Mesenteric fat pad (tissue), 1 donor: ENCODE measurements around the gene TRAF3IP3. TPM values are rescaled to one million over a fixed set of nuclear protein-coding genes. Genes with fewer than 3 reads are reported as not detected.

Experiments
- DNase-seq: peaks from one replicate; pipeline ENCODE4 v3.0.0-alpha.2; 2020; ENCODE audit warnings: low spot score
- total RNA-seq: library from RNA; stranded (reverse); fragmentation: NEBNext Ultra II Directional; extraction: Animal tissue kit (Norgen Biotek cat#: 25700); gene quantifications from one replicate; pipeline ENCODE4 v1.2.1, GENCODE V29; 2021
- donor health status: DM: yes; HTN: yes; CAD: no.

Gene TRAF3IP3
- total RNA-seq, 1 donor from 2014 or later, result 3.7 TPM

GRCh38 chr1:209737118-209737505 lies 18.7 kb upstream of the TRAF3IP3 start:
- DNase-seq, result no peak

DNA sequence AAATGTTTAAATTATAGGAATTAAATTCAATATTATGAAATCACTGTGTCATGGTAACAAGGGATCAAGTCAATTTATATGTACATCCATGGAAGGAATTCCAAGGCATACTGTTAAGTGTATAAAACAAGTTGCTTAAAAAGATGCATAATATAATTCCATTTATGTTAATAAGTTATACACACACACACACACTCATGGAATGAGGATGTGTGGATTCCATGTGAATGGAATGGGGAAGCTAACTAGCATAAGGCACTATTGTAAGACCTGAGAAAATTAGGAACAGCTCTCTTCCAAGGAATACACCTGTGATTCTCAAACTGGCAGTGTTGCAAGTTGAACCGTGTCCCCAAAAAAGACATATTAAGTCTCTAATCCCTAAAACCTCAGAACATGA lies 17.6 kb upstream of the TRAF3IP3 start:
- DNase-seq, result no peak

DNA sequence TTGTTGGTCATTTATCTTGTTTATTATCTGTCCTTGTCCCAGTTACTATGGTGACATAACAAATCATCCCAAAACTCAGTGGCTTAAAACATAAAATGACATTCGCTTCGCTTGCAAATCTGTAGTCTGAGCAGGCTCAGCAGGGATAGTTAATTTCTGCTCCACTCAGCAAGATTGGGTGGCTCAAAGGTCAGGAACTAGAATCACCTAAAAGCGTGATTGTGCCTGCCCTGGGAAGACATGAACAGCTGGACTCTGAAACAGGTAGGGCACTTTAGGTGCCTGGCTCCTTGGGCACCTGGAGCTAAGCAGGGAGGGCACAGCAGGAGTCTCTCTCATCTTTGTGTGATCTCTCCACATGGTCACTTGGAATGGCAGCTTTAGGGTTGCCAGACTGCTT lies 14.7 kb upstream of the TRAF3IP3 start:
- DNase-seq, result no peak

DNA sequence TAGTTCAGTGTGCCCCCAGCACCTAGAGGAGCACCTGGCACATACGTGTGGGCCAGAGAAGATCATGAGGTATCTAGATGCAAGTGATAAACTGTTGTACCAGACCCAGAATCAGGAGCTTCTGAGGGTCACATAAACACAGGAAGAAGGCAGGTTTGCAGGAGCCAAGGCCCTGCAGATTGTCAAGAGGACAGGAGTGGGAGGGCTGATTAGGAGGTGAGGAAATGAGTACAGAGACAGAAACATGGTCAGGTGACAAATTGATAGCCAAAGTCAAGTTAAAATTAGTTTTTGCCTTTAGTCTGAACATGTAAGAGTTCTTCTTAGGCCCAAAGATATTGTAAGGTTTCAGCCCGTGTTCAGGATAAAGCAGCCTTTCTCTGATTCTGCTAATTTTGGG lies 14.0 kb upstream of the TRAF3IP3 start:
- no peak for DNase-seq

DNA sequence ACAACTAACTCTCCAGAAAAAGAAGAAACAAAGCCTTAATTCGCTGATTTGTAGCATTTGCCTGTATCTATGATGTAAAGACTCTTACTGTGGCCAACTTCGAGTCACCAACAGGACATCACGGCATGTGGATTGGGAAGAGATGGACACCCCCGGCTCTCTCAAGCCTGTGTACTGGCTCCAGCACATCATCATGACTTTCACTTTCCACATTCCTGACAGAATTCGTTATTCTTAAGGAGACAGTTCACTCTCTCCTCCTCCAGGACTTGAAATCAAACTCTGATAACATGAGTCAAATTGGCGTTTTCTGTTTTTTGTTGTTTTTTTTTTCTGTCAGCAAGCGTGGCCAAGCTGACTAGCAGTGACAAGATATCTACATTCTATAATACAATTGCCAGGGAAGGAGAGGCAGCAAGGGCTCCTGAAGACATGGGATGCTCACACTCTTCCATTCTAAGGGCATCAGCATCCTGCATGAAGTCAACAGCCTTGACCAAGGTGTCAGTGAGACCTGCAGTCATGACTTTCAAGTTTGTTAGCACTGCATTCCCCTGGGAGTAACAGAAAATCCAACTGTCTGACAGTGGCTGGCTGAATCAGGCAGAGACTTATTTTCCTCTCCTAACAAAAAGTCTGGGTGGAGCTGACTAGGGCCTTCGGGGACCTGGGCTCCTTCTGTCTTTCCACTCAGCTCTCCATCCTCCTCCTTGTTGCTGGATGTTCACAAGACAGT lies 13.3 kb upstream of the TRAF3IP3 start:
- no peak for DNase-seq

- DNase-seq, result no peak
Measured at GRCh38 chr1:209743145-209743482, 12.7 kb upstream of the TRAF3IP3 start.

- DNase-seq, result no peak
Measured at GRCh38 chr1:209746451-209747165, 9.2 kb upstream of the TRAF3IP3 start.

DNA sequence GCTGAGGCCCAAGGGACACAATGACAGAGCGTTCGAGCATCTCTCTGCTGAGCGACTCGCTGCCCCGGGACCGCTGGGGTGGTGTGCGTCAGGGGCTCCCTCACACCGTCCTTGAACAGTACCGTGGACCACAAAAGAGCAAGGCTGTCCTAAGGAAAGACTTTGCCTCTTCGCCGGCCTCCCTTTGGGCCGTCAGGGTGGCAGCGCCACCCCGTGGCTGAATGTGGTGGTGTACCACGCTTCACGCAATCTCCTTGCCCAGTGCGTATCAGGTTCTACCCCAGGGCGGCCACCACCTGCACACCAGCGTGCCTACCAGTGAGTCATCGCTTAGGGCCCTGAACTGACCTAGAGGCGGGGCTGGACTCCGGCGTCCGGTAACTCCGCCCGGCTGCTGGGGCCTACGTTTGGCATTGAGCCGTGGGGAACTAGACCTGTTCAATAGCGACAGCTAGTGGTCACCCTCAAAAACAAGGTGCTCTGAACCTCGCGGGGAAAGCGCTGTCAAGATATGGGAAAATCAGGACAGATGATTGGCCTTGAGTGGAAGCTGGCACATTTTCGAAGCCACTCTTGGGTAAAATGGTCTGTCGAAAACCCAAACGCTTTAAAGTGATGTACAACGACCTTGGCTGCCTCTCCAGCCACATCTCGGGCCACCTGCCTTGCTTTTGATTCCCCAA lies 8.1 kb upstream of the TRAF3IP3 start:
- peak; percentile 96 for DNase-seq

DNA sequence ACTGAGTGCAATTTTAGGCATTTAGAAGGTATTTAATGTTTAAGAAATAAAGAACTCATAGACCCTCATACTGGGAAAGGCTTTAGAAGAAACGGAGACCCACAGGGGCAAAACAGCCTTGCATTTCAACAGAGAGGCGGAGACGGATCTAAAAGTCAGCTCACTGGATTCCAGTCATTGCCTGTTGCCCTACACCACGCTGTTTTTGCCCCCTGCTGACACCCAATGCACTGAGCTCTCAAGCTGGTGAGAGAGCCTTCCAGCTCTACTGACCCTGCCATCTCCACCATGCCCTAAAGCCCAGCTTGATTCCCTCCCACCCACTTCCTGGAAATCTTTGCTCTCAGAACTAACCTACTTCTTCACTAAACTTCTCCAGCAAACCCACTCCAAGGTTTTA lies 7.2 kb upstream of the TRAF3IP3 start:
- no peak for DNase-seq

GRCh38 chr1:209749205-209749604 lies 6.6 kb upstream of the TRAF3IP3 start:
- no peak for DNase-seq

- no peak for DNase-seq
Measured at GRCh38 chr1:209749670-209750323, 6.1 kb upstream of the TRAF3IP3 start.

- no peak for DNase-seq
Measured at GRCh38 chr1:209751627-209752231, 4.1 kb upstream of the TRAF3IP3 start.

GRCh38 chr1:209752890-209753289 lies 3.0 kb upstream of the TRAF3IP3 start:
- no peak for DNase-seq

DNA sequence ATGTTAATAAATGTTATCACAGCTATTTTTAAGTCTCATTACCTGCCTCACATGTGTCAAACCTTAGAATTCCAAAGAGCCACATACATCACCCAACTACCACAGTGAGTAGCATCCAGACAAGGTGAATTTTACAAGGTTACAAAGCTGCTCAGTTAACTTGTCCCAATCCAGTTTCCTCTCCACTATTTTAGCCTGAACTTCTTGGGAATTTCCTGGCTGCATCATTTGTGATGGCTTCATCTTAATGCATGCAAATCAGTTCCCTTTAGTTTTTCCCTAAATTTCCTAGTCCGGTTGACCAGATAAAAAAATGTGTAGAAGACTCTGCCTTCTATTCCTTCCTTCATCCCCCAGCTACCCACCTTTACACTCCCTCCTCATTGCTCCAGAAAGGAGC lies 597 bp upstream of the TRAF3IP3 start:
- no peak for DNase-seq

- no peak for DNase-seq
Measured at GRCh38 chr1:209756615-209757445, 977 bp downstream of the TRAF3IP3 start.

DNA sequence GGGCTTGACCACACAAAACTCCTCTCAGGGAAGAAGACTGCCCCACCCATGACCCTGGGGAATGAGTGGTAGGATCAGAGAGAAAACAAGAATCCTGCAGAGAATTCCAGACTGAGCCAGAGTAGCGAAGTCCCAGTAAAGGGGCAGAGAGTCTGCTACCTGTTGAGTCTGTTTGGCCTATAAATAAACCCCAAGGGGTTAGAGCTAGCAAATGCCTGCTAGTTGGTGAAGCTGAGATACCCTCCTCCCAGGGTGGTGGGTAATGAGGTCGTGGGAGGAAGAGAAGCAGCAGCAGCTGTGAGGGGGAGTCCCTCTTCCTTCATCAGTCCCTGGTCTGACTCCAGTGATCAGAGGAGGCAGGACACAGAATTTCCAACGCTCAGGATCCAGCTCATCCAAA lies 2.5 kb downstream of the TRAF3IP3 start:
- DNase-seq, result no peak

- DNase-seq, result no peak
Measured at GRCh38 chr1:209759829-209760359, 4.0 kb downstream of the TRAF3IP3 start.

DNA sequence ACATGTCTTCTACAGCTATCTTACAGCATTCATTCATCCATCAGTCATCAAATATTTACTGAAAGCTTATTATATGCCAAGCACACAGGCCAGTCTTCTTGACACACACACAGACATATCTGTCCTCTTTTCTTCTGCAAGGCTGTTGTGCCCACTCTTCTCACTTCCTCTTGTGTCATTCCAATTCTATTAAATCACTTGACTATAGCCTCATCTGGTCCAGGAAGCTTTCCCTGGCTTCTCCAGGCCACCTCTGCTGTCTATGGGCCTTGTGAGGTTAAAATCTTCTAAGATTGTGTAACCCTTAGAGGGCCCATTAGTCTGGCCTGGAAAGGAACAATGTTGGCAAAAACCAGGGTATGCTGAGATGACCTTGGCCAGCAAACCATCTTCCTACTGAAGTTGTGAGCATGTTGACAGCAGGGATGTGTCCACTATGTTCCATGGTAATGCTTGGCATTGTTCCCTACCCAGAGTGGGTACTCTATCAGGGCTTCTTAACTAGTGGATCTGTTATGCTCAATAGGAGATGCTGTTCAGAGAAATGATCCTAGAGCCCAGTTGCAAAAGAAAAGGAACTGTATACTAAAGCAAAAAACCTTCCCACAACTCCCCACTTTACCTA lies 5.3 kb downstream of the TRAF3IP3 start:
- DNase-seq, result no peak

DNA sequence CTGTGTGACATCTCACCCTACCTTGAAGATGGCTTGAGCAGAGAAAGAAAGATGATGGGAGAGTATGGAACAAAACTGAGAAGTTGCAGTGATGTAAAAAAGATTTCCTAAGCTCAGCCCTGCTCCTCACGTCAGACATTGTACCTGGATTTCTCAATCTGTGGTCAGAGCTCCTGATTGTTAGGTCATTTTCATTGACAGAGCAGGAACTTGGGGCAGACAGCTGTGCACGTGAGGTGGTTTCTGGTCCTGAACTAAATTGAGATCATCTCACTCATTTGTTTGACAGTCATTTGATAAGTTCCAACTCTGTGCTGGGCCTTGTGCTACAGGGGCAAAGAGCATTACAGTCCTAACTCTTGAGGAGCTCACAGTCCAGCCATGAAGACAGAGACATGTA lies 10.2 kb downstream of the TRAF3IP3 start:
- DNase-seq, result no peak

- no peak for DNase-seq
Measured at GRCh38 chr1:209767096-209767495, 11.2 kb downstream of the TRAF3IP3 start.
